Measurements from ENCODE around the gene IFNA21.

GRCh38 chr9:21141427-21141882 is 25.0 kb downstream of the IFNA21 start, which contains the start of gene IFNW1:
- TF ChIP-seq YY1 (IDR thresholded peaks at IDR 0.05; ENCODE audit: insufficient read depth, insufficient read length) (no peak), ZNF274 (IDR thresholded peaks at IDR 0.05; ENCODE audit: low read depth, low read length) (no peak), SUZ12 (IDR thresholded peaks at IDR 0.05; ENCODE audit: extremely low read depth, insufficient read depth, insufficient read length) (no peak)

Data from NT2/D1 (cell line).